IMR-90 (cell line): ENCODE measurements around the gene CLEC20A. TPM values are rescaled to one million over a fixed set of nuclear protein-coding genes. Genes with fewer than 3 reads are reported as not detected.

Source experiments
- ATAC-seq: fragments of 200-7000 bp; cut with Tn5 transposase; 2 replicates; pipeline ENCODE4 v1.9.1; 2020; ENCODE audit warnings: low read depth, mild to moderate bottlenecking, moderate library complexity
- BruUV-seq: library from RNA; stranded (reverse); fragments of 400-500 nt; replicated peaks from 2 replicates; lab custom pipeline; 2021; lab: Mats Ljungman, UMichigan
- CTCF ChIA-PET: fragments of 300-600 bp; formaldehyde crosslinking; extraction: SDS; loops from one replicate; lab custom pipeline; 2021; ENCODE audit warnings: antibody characterized with exemption; lab: Yijun Ruan, JAX
- POLR2A ChIA-PET: fragments of 300-600 bp; sonication (Branson Sonifier 250); formaldehyde crosslinking; loops from one replicate; lab custom pipeline; 2022; ENCODE audit warnings: antibody characterized with exemption; ENCODE audit not compliant: unreplicated experiment; lab: Charles Lee
- DNase-seq: peaks from one replicate; pipeline ENCODE4 v3.0.0; 2013
- H2AFZ ChIP-seq: replicated peaks from 2 replicates; pipeline ENCODE3; 2013; ENCODE audit warnings: low read length, mild to moderate bottlenecking; ENCODE audit not compliant: poor library complexity
- H2AK5ac ChIP-seq: 2 replicates; pipeline ENCODE4 v1.6.1; 2013; ENCODE audit warnings: low read depth, low read length, inconsistent platforms
- H2AK9ac ChIP-seq: replicated peaks from 2 replicates; pipeline ENCODE3; 2013; ENCODE audit warnings: mild to moderate bottlenecking, low read depth, low read length, moderate library complexity; ENCODE audit not compliant: poor library complexity
- H2BK120ac ChIP-seq: 2 replicates; pipeline ENCODE4 v1.6.1; 2013; ENCODE audit warnings: low read depth, low read length, inconsistent platforms
- H2BK15ac ChIP-seq: 3 replicates; pipeline ENCODE4 v1.6.1; 2013; ENCODE audit warnings: low read depth, low read length, inconsistent platforms
- H2BK20ac ChIP-seq: 2 replicates; pipeline ENCODE4 v1.6.1; 2013; ENCODE audit warnings: low read depth, mild to moderate bottlenecking, inconsistent platforms, low read length, moderate library complexity
- H2BK5ac ChIP-seq: 2 replicates; pipeline ENCODE4 v1.6.1; 2013; ENCODE audit warnings: mild to moderate bottlenecking, low read depth, low read length, inconsistent platforms; ENCODE audit not compliant: poor library complexity, severe bottlenecking
- H3K14ac ChIP-seq: replicated peaks from 2 replicates; pipeline ENCODE4 v1.6.1; 2013; ENCODE audit warnings: low read depth, low read length, inconsistent platforms
- H3K18ac ChIP-seq: 2 replicates; pipeline ENCODE4 v1.6.1; 2013; ENCODE audit warnings: low read depth, low read length, control low read depth
- H3K23ac ChIP-seq: 2 replicates; pipeline ENCODE4 v1.6.1; 2013; ENCODE audit warnings: low read depth, low read length, inconsistent platforms
- H3K27ac ChIP-seq: 2 replicates; pipeline ENCODE4 v1.5.1; 2013; ENCODE audit warnings: mild to moderate bottlenecking, control low read depth, low read length; ENCODE audit not compliant: insufficient read depth
- H3K27me3 ChIP-seq: 2 replicates; pipeline ENCODE4 v1.6.1; 2013; ENCODE audit warnings: low read length; ENCODE audit not compliant: control insufficient read depth, insufficient read depth
- H3K36me3 ChIP-seq: 2 replicates; pipeline ENCODE4 v1.6.1; 2013; ENCODE audit warnings: low read length, mixed read lengths; ENCODE audit not compliant: control insufficient read depth, insufficient read depth
- H3K4ac ChIP-seq: 2 replicates; pipeline ENCODE4 v1.6.1; 2013; ENCODE audit warnings: low read depth, low read length, inconsistent platforms
- H3K4me1 ChIP-seq: 2 replicates; pipeline ENCODE4 v1.6.1; 2013; ENCODE audit warnings: low read length, mixed read lengths; ENCODE audit not compliant: control insufficient read depth, insufficient read depth
- H3K4me2 ChIP-seq: 2 replicates; pipeline ENCODE4 v1.6.1; 2013; ENCODE audit warnings: low read depth, mild to moderate bottlenecking, control low read depth, low read length, moderate library complexity
- H3K4me3 ChIP-seq: 2 replicates; pipeline ENCODE4 v1.5.1; 2013; ENCODE audit warnings: low read depth, mild to moderate bottlenecking, control low read depth, low read length, moderate library complexity; ENCODE audit not compliant: insufficient read depth
- H3K56ac ChIP-seq: 2 replicates; pipeline ENCODE4 v1.6.1; 2013; ENCODE audit warnings: low read length, inconsistent platforms; ENCODE audit not compliant: insufficient read depth; ENCODE audit errors: extremely low read depth
- H3K79me1 ChIP-seq, 2 experiments: 2 replicates each; pipeline ENCODE4 v1.6.1; 2013; ENCODE audit warnings: low read length in 2 of 2, inconsistent platforms in 1 of 2, low read depth in 1 of 2
- H3K9ac ChIP-seq: 2 replicates; pipeline ENCODE4 v1.6.1; 2013; ENCODE audit warnings: low read depth, low read length, control low read depth
- H3K9me1 ChIP-seq: 2 replicates; pipeline ENCODE4 v1.6.1; 2013; ENCODE audit warnings: low read length, inconsistent platforms; ENCODE audit not compliant: insufficient read depth
- H3K9me3 ChIP-seq: 2 replicates; pipeline ENCODE4 v1.6.1; 2013; ENCODE audit warnings: low read length; ENCODE audit not compliant: control insufficient read depth, insufficient read depth
- H4K20me1 ChIP-seq: 2 replicates; pipeline ENCODE4 v1.6.1; 2013; ENCODE audit warnings: low read length, inconsistent platforms; ENCODE audit not compliant: insufficient read depth
- H4K5ac ChIP-seq: 2 replicates; pipeline ENCODE4 v1.6.1; 2013; ENCODE audit warnings: mild to moderate bottlenecking, low read depth, low read length, control low read depth
- H4K8ac ChIP-seq, 2 experiments: 2 replicates each; pipeline ENCODE4 v1.6.1; 2013; ENCODE audit warnings: low read depth in 2 of 2, low read length in 2 of 2, control low read depth in 1 of 2, inconsistent platforms in 1 of 2
- H4K91ac ChIP-seq: 2 replicates; pipeline ENCODE4 v1.6.1; 2013; ENCODE audit warnings: low read depth, low read length, inconsistent platforms; ENCODE audit not compliant: insufficient read depth
- BHLHE40 ChIP-seq: fragments of 150-350 bp; IDR thresholded peaks from 2 replicates; pipeline ENCODE4 v1.6.1; 2016; ENCODE audit warnings: mild to moderate bottlenecking, low read depth, low read length
- CHD1 ChIP-seq: IDR thresholded peaks from 2 replicates; pipeline ENCODE4 v1.6.1; 2012; ENCODE audit warnings: low read depth, low read length, improper control_type of control experiment
- MAFK ChIP-seq: IDR thresholded peaks from 2 replicates; pipeline ENCODE4 v1.6.1; 2012; ENCODE audit warnings: low read depth, low read length, improper control_type of control experiment
- MAZ ChIP-seq: IDR thresholded peaks from 2 replicates; pipeline ENCODE4 v1.6.1; 2012; ENCODE audit warnings: low read depth, mild to moderate bottlenecking, low read length, improper control_type of control experiment, moderate library complexity, borderline replicate concordance
- MXI1 ChIP-seq: IDR thresholded peaks from 2 replicates; pipeline ENCODE4 v1.6.1; 2012; ENCODE audit warnings: low read depth, mild to moderate bottlenecking, low read length, moderate library complexity, borderline replicate concordance
- NFE2L2 ChIP-seq: fragments of 150-350 bp; IDR thresholded peaks from 2 replicates; pipeline ENCODE4 v1.6.1; 2016; ENCODE audit warnings: low read depth, mild to moderate bottlenecking, low read length
- POLR2A ChIP-seq: IDR thresholded peaks from 2 replicates; pipeline ENCODE4 v1.6.1; 2012; ENCODE audit warnings: mild to moderate bottlenecking, low read depth, low read length
- RAD21 ChIP-seq: IDR thresholded peaks from 2 replicates; pipeline ENCODE4 v1.6.1; 2012; ENCODE audit warnings: low read length, improper control_type of control experiment
- RCOR1 ChIP-seq: IDR thresholded peaks from 2 replicates; pipeline ENCODE4 v1.6.1; 2012; ENCODE audit warnings: mild to moderate bottlenecking, low read length, improper control_type of control experiment; ENCODE audit not compliant: insufficient replicate concordance
- RFX5 ChIP-seq: IDR thresholded peaks from 2 replicates; pipeline ENCODE4 v1.8.0; 2012; ENCODE audit warnings: low read depth, mild to moderate bottlenecking, low read length, moderate library complexity
- SMC3 ChIP-seq: fragments of 150-350 bp; IDR thresholded peaks from 2 replicates; pipeline ENCODE4 v1.6.1; 2016; ENCODE audit warnings: low read depth, mild to moderate bottlenecking, antibody characterized with exemption, low read length, moderate library complexity
- WGBS, 2 experiments: methylation state at CpG; one replicate each; pipeline versions ENCODE4 v1.1.5 to v1.1.7; 2013; ENCODE audit warnings: missing lambda C conversion rate in 2 of 2; ENCODE audit not compliant: insufficient read length in 1 of 2; ENCODE audit errors: extremely low coverage in 2 of 2; 5-methylcytosine and 5-hydroxymethylcytosine counted together
- dilution Hi-C: fragments of 300-500 bp; cut with HindIII; formaldehyde crosslinking; loops from one replicate; pipeline ENCODE4 v1.14.3; 2018; ENCODE audit warnings: low sequenced_read_pairs; ENCODE audit not compliant: unreplicated experiment
- in situ Hi-C: fragments of 300-500 bp; cut with MboI; formaldehyde crosslinking; loops from 3 replicates; pipeline ENCODE4 v1.14.3; 2019; ENCODE audit warnings: low sequenced_read_pairs, inconsistent platforms, mixed read lengths
- intact Hi-C: fragments of 100-400 bp; cut with micrococcal nuclease; formaldehyde crosslinking; loops from 2 replicates; pipeline ENCODE4 v1.10.0; 2022
- polyA plus RNA-seq, 3 experiments: library from polyadenylated mRNA; depleted of rRNA; stranded (reverse); fragments of >200 nt; gene quantifications; 2 replicates each; pipeline ENCODE4 v1.2.3, GENCODE V29; 2012; ENCODE audit warnings: low replicate concordance in 1 of 3
- total RNA-seq: library from RNA; depleted of rRNA; stranded (reverse); fragments of >200 nt; gene quantifications from 2 replicates; pipeline ENCODE4 v1.2.3, GENCODE V29; 2012
- TF ChIP-seq, protein P1 (sequence below): fragments of 150-350 bp; IDR thresholded peaks from 2 replicates; pipeline ENCODE4 v1.6.1; 2017; ENCODE audit warnings: mild to moderate bottlenecking, antibody characterized with exemption, low read length, low read depth
- TF ChIP-seq, protein P2 (sequence below): fragments of 150-350 bp; IDR thresholded peaks from 2 replicates; pipeline ENCODE4 v1.6.1; 2016; ENCODE audit warnings: low read depth, mild to moderate bottlenecking, low read length, moderate library complexity, borderline replicate concordance

The CLEC20A gene
- total and polyA plus RNA-seq, 2 of the 4 experiments (the other 2 are of a cell fraction), result not detected

GRCh38 chr1:178495741-178496409, 889 bp downstream of the CLEC20A start:
- Histone ChIP-seq H3K79me1 (no peaks in the 10 kb centered on the region), H3K4me1 (no peaks in the 10 kb centered on the region), H3K14ac (no peak overlapping the region), H2BK5ac (no peak overlapping the region), H4K20me1 (no peaks in the 10 kb centered on the region), H3K36me3 (no peaks in the 10 kb centered on the region), H3K4me2 (no peak overlapping the region), H4K91ac (no peak overlapping the region), H2AK5ac (no peak overlapping the region), H3K9ac (no peak overlapping the region), H3K27me3 (peaks cover 3% of the 10 kb centered on the region; the same call in 1 of the 2 replicates), H2BK15ac (no peak overlapping the region), H3K4me3 (no peak overlapping the region), H2BK20ac (no peak overlapping the region), H3K9me3 (no peaks in the 10 kb centered on the region), H3K9me1 (no peaks in the 10 kb centered on the region), H3K27ac (no peak overlapping the region), H2BK120ac (no peak overlapping the region), H3K4ac (no peak overlapping the region), H3K23ac (no peak overlapping the region), H2AK9ac (no peak overlapping the region), H3K56ac (no peak overlapping the region), H2AFZ (no peak overlapping the region), H4K8ac (no peak overlapping the region), H4K5ac (no peak overlapping the region), H3K18ac (no peak overlapping the region)
- intact Hi-C loops (loop anchor here (10.0 kb wide), 1 partner anchor 541 kb away; no protein-coding TSS in a partner anchor), dilution Hi-C loops (no loop called here), in situ Hi-C loops (no loop called here)
- ChIA-PET POLR2A (no interaction called here), CTCF (interaction anchor here (0.6 kb wide), 1 partner anchor 616 kb away, joined by 6 read pairs; no protein-coding TSS in a partner anchor)
- DNase-seq (no peak), ATAC-seq (no peak)
- TF ChIP-seq, protein P1, sequence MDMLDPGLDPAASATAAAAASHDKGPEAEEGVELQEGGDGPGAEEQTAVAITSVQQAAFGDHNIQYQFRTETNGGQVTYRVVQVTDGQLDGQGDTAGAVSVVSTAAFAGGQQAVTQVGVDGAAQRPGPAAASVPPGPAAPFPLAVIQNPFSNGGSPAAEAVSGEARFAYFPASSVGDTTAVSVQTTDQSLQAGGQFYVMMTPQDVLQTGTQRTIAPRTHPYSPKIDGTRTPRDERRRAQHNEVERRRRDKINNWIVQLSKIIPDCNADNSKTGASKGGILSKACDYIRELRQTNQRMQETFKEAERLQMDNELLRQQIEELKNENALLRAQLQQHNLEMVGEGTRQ, result no peak
- no peak for TF ChIP-seq RAD21
- no peak for TF ChIP-seq NFE2L2
- TF ChIP-seq BHLHE40, result no peak
- no peak for TF ChIP-seq MAZ
- TF ChIP-seq, protein P2, sequence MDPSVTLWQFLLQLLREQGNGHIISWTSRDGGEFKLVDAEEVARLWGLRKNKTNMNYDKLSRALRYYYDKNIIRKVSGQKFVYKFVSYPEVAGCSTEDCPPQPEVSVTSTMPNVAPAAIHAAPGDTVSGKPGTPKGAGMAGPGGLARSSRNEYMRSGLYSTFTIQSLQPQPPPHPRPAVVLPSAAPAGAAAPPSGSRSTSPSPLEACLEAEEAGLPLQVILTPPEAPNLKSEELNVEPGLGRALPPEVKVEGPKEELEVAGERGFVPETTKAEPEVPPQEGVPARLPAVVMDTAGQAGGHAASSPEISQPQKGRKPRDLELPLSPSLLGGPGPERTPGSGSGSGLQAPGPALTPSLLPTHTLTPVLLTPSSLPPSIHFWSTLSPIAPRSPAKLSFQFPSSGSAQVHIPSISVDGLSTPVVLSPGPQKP, result no peak
- no peak for TF ChIP-seq RCOR1
- TF ChIP-seq POLR2A, result no peak
- no peak for TF ChIP-seq RFX5
- TF ChIP-seq MAFK, result no peak
- no peak for TF ChIP-seq SMC3
- no peak for TF ChIP-seq MXI1
- TF ChIP-seq CHD1, result no peak
- no TSS peak for BruUV-seq
- WGBS, 2 experiments, result 88% methylated on average over 12 of the region's 16 CpGs; no CpG with 5 or more reads in 1 of the 2 experiments
